ENCODE data around the gene STK32C.

- no peak for TF ChIP-seq POLR2A (IDR thresholded peaks at IDR 0.05)
- TF ChIP-seq, protein P1, sequence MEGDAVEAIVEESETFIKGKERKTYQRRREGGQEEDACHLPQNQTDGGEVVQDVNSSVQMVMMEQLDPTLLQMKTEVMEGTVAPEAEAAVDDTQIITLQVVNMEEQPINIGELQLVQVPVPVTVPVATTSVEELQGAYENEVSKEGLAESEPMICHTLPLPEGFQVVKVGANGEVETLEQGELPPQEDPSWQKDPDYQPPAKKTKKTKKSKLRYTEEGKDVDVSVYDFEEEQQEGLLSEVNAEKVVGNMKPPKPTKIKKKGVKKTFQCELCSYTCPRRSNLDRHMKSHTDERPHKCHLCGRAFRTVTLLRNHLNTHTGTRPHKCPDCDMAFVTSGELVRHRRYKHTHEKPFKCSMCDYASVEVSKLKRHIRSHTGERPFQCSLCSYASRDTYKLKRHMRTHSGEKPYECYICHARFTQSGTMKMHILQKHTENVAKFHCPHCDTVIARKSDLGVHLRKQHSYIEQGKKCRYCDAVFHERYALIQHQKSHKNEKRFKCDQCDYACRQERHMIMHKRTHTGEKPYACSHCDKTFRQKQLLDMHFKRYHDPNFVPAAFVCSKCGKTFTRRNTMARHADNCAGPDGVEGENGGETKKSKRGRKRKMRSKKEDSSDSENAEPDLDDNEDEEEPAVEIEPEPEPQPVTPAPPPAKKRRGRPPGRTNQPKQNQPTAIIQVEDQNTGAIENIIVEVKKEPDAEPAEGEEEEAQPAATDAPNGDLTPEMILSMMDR (IDR thresholded peaks at IDR 0.05), result no peak
Observed at GRCh38 chr10:132329565-132330485, 22.1 kb upstream of the STK32C start.

All from tibial nerve (tissue), 3 donors.